ENCODE measurements around the gene IMP3.
A peak's percentile ranks its signal among the peaks of the same experiment; 100 is the strongest.
"Not testable (repeated sequence)": the region's sequence is repeated elsewhere in the genome, so short reads cannot be mapped to it uniquely, and the experiment has no call there.

The IMP3 gene

GRCh38 chr15:75639709-75640482 is at the start of gene IMP3:
IMP3 (minus strand) TSS chr15:75640224; CDS start chr15:75640168, 56 bp downstream.
- peak; percentile 99 for DNase-seq

DNA sequence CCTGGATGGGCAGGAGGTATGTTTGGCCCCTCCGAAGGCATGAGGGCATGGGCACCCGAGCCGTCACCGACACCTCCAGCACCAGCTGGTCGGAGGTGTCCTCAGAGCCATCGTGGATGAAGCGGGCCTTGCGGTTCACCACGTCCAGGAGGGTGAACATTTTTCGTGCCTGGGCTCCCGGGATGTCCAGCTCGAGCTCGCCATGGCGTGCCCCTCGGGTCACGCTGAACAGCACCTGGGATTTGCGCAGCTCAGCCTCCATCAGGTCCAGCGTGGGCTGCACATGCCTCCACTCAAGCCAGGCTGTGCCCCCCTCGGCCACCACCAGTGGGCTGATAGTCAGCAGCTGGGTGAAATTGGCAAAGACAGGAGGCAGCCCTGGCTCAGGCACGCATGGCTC is 49.4 kb upstream of the IMP3 start:
- not testable (repeated sequence) for DNase-seq

- no peak for DNase-seq
Observed at GRCh38 chr15:75688831-75689230, 48.8 kb upstream of the IMP3 start.

- DNase-seq = no peak
Observed at GRCh38 chr15:75688278-75688557, 48.2 kb upstream of the IMP3 start.

DNA sequence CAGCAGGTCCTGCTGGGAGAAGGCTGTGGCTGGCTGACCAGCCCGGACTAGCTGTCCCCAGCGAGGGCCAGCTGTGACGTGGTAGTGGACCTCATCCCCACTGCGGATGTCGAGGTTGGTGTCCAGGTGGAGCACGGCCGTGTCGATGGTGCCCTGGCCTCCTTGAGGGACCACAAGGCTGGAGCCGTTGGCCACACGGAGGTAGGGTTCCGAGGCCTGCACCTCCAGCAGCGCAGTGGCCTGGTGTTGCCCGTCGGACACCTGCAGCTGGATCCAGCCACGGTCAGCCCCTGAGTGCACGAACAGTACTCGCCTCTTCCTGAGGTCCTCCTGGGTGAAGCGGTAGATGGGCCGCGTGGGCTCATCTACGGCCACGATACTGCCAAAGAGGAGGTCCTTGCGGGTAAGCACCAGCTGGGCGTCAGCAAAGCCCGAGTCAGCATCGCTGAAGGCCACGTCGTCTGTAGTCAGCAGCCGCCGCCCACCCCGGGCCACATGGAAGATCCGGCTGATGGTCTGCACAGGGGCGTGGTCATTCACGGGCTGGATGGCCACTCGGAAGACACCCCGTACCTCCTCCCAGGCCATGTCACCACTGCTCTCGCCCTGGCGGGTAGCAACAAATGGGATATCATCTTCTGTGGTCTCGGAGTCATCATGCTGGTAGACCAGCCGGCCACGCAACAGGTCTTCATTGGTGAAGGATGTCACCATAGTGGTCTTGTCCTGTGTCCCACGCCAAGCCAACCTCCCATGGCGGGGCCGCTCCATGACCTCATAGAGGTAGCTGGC is 47.7 kb upstream of the IMP3 start:
- DNase-seq = no peak

- peak; percentile 62 for DNase-seq
Observed at GRCh38 chr15:75686212-75686642, 46.2 kb upstream of the IMP3 start.

DNA sequence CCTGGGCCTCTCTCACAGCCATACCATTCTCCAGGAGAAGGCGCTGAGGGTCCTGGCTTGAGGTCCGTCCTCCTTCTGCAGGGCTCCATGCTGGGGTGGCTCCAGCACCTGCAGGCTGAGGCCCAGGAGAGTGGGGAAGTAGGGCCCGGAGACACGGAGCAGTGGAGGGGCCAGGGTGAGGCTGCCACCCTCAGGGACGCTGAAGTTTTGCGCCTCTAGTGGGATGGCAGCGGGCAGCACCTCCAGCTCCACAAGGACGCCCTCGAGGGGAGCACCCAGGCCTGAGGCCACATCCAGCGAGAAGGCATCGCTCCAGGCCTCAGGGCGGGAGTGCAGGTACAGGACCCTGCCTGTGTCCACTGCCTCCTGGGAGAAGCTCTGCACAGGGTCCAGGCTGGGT is 45.2 kb upstream of the IMP3 start:
- no peak for DNase-seq

GRCh38 chr15:75684648-75685047 is 44.6 kb upstream of the IMP3 start:
- DNase-seq = no peak

- peak; percentile 66 for DNase-seq
Observed at GRCh38 chr15:75683646-75684312, 43.8 kb upstream of the IMP3 start.

- DNase-seq = no peak
Observed at GRCh38 chr15:75682181-75683135, 42.4 kb upstream of the IMP3 start.

DNA sequence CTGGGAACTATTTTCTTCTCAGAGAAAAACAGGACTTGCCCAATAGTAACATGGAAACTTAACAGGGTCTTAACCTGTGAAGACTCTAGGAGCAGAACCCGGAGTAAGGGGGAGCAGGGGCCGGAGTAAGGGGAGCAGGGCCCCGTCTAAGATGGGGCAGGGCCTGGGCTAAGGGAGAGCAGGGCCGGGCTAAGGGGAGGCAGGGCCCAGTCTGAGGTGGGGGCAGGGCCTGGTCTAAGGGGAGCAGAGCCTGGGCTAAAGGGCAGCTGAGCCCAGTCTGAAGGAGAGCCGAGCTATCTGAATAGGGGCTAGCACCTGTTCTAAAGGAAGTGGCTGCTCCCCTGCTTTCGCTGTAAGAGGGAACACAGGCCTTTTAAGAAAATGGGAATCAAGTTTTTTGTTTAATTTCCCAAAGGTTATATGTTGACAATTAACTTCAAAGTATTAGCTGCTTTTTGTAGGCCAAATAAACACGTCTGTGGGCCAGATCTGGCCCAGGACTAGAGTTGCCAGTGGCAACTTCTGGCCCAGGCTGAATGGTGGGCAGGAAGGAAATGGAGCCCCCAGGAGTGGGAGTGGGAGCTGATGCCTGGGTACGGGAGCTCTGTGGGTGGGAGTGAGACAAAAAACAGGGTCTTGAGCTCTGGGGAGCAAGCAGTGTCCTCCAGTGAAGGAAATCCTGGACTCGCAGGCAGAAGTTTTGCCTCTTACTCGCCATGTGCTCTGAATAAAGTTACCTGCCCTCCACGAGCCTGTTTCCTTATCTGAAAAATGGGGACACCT is 40.2 kb upstream of the IMP3 start:
- no peak for DNase-seq

GRCh38 chr15:75678324-75678690 is 38.3 kb upstream of the IMP3 start:
- DNase-seq = not testable (repeated sequence)

- DNase-seq = no peak
Observed at GRCh38 chr15:75677465-75678323, 37.7 kb upstream of the IMP3 start.

DNA sequence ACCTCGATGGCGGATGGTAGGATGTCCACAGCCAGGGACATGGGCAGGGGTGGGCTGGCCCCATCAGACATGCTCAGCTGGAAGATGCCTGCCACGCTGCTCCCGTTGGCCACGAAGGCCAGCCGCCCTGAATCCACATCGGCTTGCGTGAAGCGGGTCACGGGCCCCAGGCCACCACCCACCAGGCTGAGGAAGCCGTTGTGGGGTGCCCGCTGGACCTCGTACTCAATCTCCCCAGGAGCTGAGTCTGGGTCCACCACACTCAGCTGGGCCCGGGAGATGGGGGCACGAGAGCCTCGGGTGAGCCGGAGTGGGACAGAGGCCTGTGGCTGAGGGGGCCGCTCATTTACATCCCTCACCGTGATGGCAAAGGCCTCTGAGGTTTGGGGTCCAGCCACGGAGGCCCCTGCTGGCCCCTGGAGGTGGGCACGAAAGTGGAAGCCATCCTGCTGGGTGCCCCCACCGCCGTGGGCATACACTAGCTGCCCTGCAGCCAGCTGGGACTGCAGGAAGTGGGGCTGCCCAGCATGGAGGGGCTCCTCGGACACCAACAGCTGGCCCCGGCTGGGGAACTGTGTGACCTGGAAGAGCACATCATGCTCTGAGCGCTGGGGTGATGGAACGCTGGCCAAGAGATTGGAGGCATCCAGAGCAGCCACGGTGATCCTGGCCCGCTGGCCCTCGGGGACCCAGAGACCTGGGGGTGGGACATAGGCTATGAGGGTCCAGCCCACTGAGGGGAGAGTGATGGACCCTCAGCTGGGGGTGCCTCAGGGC is 36.9 kb upstream of the IMP3 start:
- DNase-seq = no peak

GRCh38 chr15:75675579-75676404 is 35.8 kb upstream of the IMP3 start:
- DNase-seq = no peak

DNA sequence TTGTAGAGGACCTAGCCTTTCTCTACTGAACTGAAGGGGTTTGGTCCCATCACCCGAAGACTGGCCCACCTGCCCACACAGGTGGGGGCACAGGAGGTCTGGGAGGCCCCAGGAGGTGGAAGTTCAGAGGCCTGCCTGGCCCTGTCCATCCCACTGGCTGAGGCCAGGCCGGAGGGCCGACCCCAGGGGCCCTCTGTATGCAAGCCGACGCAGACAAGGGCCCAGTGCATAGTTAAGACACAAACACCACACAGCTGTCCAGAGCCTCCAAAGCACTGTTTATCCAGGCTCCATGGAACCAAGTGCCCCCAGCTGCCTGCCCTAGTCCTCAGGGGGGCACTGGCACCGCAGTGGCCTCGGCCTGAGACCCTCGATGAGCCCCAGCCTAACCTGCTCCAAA is 34.3 kb upstream of the IMP3 start:
- no peak for DNase-seq

GRCh38 chr15:75673426-75674235 is 33.6 kb upstream of the IMP3 start:
- DNase-seq = no peak
